Measurements from ENCODE around the gene PRKAR1B.

- TF ChIP-seq POLR2A (IDR thresholded peaks at IDR 0.05) (no peak), CTCF (IDR thresholded peaks at IDR 0.05) (no peak), POLR2AphosphoS5 (IDR thresholded peaks at IDR 0.05) (no peak), EP300 (IDR thresholded peaks at IDR 0.05) (no peak)
Observed at GRCh38 chr7:713488-714230, 13.4 kb downstream of the PRKAR1B start.

Measured in stomach (tissue), 4 donors.